Measurements from ENCODE around the gene SMYD3. TPM values are rescaled to one million over a fixed set of nuclear protein-coding genes. Genes with fewer than 3 reads are reported as not detected.

The SMYD3 gene
- total and polyA plus RNA-seq, 10 of the 15 experiments (the other 5 are each of a cell fraction or from before 2014, with no cell fraction given): 18.3 to 54.0 (median 24.8) TPM

DNA sequence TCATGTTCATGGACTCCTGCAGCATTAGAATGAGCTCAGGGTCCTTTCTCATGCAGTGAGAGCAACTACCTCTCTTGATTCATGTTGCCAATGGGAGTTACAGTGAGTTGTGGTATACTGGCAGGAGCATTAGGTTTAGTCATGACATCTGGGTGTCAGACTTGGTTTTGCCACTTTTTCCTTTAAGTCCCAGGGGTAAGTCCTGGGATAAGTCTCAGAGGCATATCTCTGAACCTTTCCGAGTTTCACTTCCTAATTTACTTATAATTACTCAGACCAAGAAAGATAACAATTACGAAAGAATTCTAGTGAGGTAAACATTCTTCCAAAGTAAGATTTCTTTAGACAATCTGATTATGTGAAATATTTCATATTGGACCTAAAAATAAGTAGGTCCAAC is 606.0 kb downstream of the SMYD3 start (continued):
- TF ChIP-seq, protein P1, sequence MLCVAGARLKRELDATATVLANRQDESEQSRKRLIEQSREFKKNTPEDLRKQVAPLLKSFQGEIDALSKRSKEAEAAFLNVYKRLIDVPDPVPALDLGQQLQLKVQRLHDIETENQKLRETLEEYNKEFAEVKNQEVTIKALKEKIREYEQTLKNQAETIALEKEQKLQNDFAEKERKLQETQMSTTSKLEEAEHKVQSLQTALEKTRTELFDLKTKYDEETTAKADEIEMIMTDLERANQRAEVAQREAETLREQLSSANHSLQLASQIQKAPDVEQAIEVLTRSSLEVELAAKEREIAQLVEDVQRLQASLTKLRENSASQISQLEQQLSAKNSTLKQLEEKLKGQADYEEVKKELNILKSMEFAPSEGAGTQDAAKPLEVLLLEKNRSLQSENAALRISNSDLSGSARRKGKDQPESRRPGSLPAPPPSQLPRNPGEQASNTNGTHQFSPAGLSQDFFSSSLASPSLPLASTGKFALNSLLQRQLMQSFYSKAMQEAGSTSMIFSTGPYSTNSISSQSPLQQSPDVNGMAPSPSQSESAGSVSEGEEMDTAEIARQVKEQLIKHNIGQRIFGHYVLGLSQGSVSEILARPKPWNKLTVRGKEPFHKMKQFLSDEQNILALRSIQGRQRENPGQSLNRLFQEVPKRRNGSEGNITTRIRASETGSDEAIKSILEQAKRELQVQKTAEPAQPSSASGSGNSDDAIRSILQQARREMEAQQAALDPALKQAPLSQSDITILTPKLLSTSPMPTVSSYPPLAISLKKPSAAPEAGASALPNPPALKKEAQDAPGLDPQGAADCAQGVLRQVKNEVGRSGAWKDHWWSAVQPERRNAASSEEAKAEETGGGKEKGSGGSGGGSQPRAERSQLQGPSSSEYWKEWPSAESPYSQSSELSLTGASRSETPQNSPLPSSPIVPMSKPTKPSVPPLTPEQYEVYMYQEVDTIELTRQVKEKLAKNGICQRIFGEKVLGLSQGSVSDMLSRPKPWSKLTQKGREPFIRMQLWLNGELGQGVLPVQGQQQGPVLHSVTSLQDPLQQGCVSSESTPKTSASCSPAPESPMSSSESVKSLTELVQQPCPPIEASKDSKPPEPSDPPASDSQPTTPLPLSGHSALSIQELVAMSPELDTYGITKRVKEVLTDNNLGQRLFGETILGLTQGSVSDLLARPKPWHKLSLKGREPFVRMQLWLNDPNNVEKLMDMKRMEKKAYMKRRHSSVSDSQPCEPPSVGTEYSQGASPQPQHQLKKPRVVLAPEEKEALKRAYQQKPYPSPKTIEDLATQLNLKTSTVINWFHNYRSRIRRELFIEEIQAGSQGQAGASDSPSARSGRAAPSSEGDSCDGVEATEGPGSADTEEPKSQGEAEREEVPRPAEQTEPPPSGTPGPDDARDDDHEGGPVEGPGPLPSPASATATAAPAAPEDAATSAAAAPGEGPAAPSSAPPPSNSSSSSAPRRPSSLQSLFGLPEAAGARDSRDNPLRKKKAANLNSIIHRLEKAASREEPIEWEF (IDR thresholded peaks at IDR 0.05; ENCODE audit: insufficient replicate concordance, low read depth, low read length): no peak
- TF ChIP-seq, protein P2, sequence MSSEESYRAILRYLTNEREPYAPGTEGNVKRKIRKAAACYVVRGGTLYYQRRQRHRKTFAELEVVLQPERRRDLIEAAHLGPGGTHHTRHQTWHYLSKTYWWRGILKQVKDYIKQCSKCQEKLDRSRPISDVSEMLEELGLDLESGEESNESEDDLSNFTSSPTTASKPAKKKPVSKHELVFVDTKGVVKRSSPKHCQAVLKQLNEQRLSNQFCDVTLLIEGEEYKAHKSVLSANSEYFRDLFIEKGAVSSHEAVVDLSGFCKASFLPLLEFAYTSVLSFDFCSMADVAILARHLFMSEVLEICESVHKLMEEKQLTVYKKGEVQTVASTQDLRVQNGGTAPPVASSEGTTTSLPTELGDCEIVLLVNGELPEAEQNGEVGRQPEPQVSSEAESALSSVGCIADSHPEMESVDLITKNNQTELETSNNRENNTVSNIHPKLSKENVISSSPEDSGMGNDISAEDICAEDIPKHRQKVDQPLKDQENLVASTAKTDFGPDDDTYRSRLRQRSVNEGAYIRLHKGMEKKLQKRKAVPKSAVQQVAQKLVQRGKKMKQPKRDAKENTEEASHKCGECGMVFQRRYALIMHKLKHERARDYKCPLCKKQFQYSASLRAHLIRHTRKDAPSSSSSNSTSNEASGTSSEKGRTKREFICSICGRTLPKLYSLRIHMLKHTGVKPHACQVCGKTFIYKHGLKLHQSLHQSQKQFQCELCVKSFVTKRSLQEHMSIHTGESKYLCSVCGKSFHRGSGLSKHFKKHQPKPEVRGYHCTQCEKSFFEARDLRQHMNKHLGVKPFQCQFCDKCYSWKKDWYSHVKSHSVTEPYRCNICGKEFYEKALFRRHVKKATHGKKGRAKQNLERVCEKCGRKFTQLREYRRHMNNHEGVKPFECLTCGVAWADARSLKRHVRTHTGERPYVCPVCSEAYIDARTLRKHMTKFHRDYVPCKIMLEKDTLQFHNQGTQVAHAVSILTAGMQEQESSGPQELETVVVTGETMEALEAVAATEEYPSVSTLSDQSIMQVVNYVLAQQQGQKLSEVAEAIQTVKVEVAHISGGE (CRISPR knock-in tag; IDR thresholded peaks at IDR 0.05): no peak
- no peak for TF ChIP-seq NRF1 (conservative IDR thresholded peaks at IDR 0.05; ENCODE audit: low read depth, low read length)
